D721Med (cell line): ENCODE results near the gene DCLRE1A.

Source experiments
- DNase-seq: peaks from one replicate; pipeline ENCODE4 v3.0.0; 2011; ENCODE audit warnings: low spot score; ENCODE audit not compliant: insufficient read length
- FAIRE-seq: peaks from 2 replicates; lab custom pipeline; 2011; peaks lifted over from hg19 to GRCh38; lab: Jason Lieb, UNC
- TF ChIP-seq, protein P1 (sequence below): IDR thresholded peaks from 2 replicates; pipeline ENCODE4 v1.5.1; 2012; ENCODE audit warnings: mild to moderate bottlenecking, control low read depth; ENCODE audit not compliant: insufficient read depth; ENCODE audit errors: missing control alignments

The DCLRE1A gene

GRCh38 chr10:113801569-113801968, 52.3 kb downstream of the DCLRE1A start:
- no peak for FAIRE-seq

GRCh38 chr10:113791691-113792090, 62.2 kb downstream of the DCLRE1A start:
- DNase-seq (no peak), FAIRE-seq (no peak)
- TF ChIP-seq, protein P1, sequence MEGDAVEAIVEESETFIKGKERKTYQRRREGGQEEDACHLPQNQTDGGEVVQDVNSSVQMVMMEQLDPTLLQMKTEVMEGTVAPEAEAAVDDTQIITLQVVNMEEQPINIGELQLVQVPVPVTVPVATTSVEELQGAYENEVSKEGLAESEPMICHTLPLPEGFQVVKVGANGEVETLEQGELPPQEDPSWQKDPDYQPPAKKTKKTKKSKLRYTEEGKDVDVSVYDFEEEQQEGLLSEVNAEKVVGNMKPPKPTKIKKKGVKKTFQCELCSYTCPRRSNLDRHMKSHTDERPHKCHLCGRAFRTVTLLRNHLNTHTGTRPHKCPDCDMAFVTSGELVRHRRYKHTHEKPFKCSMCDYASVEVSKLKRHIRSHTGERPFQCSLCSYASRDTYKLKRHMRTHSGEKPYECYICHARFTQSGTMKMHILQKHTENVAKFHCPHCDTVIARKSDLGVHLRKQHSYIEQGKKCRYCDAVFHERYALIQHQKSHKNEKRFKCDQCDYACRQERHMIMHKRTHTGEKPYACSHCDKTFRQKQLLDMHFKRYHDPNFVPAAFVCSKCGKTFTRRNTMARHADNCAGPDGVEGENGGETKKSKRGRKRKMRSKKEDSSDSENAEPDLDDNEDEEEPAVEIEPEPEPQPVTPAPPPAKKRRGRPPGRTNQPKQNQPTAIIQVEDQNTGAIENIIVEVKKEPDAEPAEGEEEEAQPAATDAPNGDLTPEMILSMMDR: no peak

More at GRCh38 chr10:113801569-113801968, 52.3 kb downstream of the DCLRE1A start:
- no peak for DNase-seq
- TF ChIP-seq, protein P1: no peak

- FAIRE-seq (no peak), DNase-seq (no peak)
Observed at GRCh38 chr10:113788604-113789083, 65.2 kb downstream of the DCLRE1A start.

More at GRCh38 chr10:113788604-113789083, 65.2 kb downstream of the DCLRE1A start:
- TF ChIP-seq, protein P1: no peak
